RWPE2 (cell line): Measurements from ENCODE around the gene PIP.
"Not testable (repeated sequence)": the region's sequence is repeated elsewhere in the genome, so short reads cannot be mapped to it uniquely, and the experiment has no call there.

Experiments
- ATAC-seq: fragments of 200-7000 bp; cut with Tn5 transposase; 3 replicates; pipeline ENCODE4 v1.9.1; 2021; ENCODE audit warnings: low read depth
- DNase-seq: peaks from one replicate; pipeline ENCODE4 v3.0.0-alpha.2; 2020; ENCODE audit warnings: low spot score
- H3K27ac ChIP-seq: fragments of 450-650 bp; 2 replicates; pipeline ENCODE4 v1.5.1; 2017; ENCODE audit warnings: mild to moderate bottlenecking; ENCODE audit not compliant: poor library complexity, severe bottlenecking
- H3K27me3 ChIP-seq: fragments of 250-450 bp; sonication (Bioruptor Pico); 2 replicates; pipeline ENCODE4 v1.5.1; 2021; ENCODE audit warnings: mild to moderate bottlenecking, moderate library complexity; ENCODE audit not compliant: insufficient read depth, poor library complexity, severe bottlenecking
- H3K36me3 ChIP-seq: fragments of 250-450 bp; sonication (Bioruptor Pico); 2 replicates; pipeline ENCODE4 v1.5.1; 2020; ENCODE audit warnings: low read depth, mild to moderate bottlenecking, moderate library complexity
- H3K4me1 ChIP-seq: fragments of 250-450 bp; sonication (Bioruptor Pico); 2 replicates; pipeline ENCODE4 v1.5.1; 2021; ENCODE audit warnings: mild to moderate bottlenecking, moderate library complexity; ENCODE audit not compliant: insufficient read depth, poor library complexity, severe bottlenecking
- H3K4me3 ChIP-seq: fragments of 250-450 bp; sonication (Bioruptor Pico); 2 replicates; pipeline ENCODE4 v1.5.1; 2021; ENCODE audit warnings: mild to moderate bottlenecking, moderate library complexity; ENCODE audit not compliant: severe bottlenecking
- H3K9me3 ChIP-seq: fragments of 250-450 bp; sonication (Bioruptor Pico); 2 replicates; pipeline ENCODE4 v1.5.1; 2021; ENCODE audit warnings: mild to moderate bottlenecking, moderate library complexity; ENCODE audit not compliant: severe bottlenecking
- TF ChIP-seq, protein P1 (sequence below): fragments of 450-650 bp; IDR thresholded peaks from one replicate; pipeline ENCODE4 v1.5.1; 2017; ENCODE audit warnings: mild to moderate bottlenecking, moderate library complexity; ENCODE audit not compliant: poor library complexity, severe bottlenecking

PIP gene, protein sequence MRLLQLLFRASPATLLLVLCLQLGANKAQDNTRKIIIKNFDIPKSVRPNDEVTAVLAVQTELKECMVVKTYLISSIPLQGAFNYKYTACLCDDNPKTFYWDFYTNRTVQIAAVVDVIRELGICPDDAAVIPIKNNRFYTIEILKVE

DNA sequence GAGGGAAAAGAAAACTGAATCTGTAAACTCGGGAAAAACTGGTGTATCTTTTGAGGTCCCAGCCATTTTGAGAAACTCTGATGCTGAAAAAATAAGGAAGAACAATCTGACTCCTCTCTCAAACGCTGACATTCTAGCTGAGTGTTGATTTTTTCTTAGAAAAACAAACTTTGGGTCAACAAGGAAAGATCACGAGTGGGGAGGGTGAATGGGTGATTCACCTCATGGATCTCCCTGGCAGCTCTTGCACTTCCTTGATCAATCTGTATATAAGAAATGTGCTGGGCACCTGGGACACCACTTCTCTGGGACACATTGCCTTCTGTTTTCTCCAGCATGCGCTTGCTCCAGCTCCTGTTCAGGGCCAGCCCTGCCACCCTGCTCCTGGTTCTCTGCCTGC lies at the start of gene PIP:
TSS of gene PIP (plus strand) at position 297 of the 400 bp plus-strand sequence. CDS start at position 337, 40 bp downstream.
- DNase-seq (no peak), ATAC-seq (no peak)
- TF ChIP-seq, protein P1, sequence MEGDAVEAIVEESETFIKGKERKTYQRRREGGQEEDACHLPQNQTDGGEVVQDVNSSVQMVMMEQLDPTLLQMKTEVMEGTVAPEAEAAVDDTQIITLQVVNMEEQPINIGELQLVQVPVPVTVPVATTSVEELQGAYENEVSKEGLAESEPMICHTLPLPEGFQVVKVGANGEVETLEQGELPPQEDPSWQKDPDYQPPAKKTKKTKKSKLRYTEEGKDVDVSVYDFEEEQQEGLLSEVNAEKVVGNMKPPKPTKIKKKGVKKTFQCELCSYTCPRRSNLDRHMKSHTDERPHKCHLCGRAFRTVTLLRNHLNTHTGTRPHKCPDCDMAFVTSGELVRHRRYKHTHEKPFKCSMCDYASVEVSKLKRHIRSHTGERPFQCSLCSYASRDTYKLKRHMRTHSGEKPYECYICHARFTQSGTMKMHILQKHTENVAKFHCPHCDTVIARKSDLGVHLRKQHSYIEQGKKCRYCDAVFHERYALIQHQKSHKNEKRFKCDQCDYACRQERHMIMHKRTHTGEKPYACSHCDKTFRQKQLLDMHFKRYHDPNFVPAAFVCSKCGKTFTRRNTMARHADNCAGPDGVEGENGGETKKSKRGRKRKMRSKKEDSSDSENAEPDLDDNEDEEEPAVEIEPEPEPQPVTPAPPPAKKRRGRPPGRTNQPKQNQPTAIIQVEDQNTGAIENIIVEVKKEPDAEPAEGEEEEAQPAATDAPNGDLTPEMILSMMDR, result no peak
- Histone ChIP-seq H3K27me3 (no peaks in the 10 kb centered on the region), H3K9me3 (no peaks in the 10 kb centered on the region), H3K36me3 (no peaks in the 10 kb centered on the region), H3K4me3 (no peak within 1 kb of the TSS), H3K27ac (no peak within 1 kb of the TSS), H3K4me1 (no peaks in the 10 kb centered on the region)

DNA sequence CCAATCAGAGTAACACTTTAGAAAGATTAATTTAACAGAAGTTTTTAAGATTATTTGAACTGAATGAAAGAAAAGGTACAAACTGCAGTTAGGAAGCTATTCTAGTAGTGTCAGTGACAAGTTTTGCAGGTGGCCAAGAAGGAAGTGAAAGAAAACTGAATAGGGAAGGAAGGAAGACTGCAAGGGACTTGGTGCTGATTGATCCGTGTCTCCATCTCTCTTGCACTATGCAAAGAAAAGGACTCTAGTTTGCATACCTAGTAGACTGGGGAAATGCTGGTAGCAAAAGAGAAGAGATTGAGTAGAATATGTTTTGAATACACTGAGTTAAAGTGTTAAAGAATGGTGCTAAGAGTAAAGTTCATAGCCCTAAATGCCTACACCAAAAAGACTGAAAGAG lies 46.8 kb upstream of the PIP start:
- Histone ChIP-seq H3K27ac (no peak overlapping the region), H3K36me3 (no peaks in the 10 kb centered on the region), H3K4me1 (no peaks in the 10 kb centered on the region), H3K27me3 (no peaks in the 10 kb centered on the region), H3K9me3 (no peaks in the 10 kb centered on the region), H3K4me3 (no peak overlapping the region)
- ATAC-seq, result no peak
- TF ChIP-seq, protein P1, result no peak
- no peak for DNase-seq

DNA sequence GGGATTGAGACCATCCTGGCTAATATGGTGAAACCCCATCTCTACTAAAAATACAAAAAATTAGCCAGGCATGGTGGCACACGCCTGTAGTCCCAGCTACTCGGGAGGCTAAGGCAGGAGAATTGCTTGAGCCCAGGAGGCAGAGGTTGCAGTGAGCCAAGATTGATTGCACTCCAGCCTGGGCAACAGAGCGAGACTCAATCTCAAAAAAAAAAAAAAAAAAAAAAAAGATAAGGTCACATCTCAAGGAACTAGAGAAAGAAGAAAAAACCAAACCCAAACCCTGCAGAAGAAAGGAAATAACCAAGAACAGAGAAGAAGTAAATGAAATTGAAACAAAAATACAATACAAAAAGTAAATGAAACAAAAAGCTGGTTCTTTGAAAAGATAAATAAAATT lies 46.3 kb upstream of the PIP start:
- not testable (repeated sequence) for H3K4me1 ChIP-seq, H3K27me3 ChIP-seq, H3K36me3 ChIP-seq, ATAC-seq, H3K9me3 ChIP-seq, H3K27ac ChIP-seq, H3K4me3 ChIP-seq, DNase-seq

DNA sequence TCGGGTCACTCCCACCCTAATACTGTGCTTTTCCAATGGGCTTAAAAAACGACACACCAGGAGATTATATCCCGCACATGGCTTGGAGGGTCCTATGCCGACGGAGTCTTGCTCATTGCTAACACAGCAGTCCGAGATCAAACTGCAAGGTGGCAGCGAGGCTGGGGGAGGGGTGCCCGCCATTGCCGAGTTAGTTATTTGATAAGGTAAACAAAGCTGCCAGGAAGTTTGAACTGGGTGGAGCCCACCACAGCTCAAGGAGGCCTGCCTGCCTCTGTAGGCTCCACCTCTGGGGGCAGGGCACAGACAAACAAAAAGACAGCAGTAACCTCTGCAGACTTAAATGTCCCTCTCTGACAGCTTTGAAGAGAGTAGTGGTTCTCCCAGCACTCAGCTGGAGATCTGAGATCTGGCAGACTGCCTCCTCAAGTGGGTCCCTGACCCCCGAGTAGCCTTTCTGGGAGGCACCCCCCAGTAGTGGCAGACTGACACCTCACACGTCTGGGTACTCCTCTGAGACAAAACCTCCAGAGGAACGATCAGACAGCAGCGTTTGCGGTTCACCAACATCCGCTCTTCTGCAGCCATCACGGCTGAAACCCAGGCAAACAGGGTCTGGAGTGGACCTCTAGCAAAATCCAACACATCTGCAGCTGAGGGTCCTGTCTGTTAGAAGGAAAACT lies 43.2 kb upstream of the PIP start:
- DNase-seq, H3K9me3 ChIP-seq, H3K4me3 ChIP-seq, ATAC-seq, H3K27me3 ChIP-seq, H3K36me3 ChIP-seq, H3K27ac ChIP-seq, H3K4me1 ChIP-seq: not testable (repeated sequence)

DNA sequence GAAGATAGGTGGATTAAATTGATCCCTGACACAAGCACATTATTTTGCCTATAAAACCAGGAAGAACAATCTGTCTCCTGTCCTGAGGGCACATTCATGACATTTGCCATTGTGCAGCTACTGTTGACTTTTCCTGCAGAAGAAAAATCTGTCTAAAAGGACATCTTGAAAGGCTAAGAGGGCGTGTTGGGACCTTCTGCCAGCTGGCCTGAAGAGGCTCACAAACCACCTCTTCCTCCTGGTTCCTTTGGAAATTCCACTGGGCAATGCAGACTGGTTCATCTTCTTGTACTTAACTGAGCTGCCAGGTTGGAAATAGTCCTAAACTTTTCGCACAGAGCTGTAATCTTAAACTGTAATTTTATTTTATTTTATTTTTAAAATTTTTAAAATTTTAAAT lies 35.7 kb upstream of the PIP start:
- H3K4me3 ChIP-seq, result no peak overlapping the region
- H3K36me3 ChIP-seq, result no peaks in the 10 kb centered on the region
- DNase-seq (no peak), ATAC-seq (no peak)
- H3K4me1 ChIP-seq, result no peaks in the 10 kb centered on the region
- H3K27ac ChIP-seq, result no peak overlapping the region
- H3K27me3 ChIP-seq, result no peaks in the 10 kb centered on the region
- H3K9me3 ChIP-seq, result peaks cover 2% of the 10 kb centered on the region
- TF ChIP-seq, protein P1, result no peak

DNA sequence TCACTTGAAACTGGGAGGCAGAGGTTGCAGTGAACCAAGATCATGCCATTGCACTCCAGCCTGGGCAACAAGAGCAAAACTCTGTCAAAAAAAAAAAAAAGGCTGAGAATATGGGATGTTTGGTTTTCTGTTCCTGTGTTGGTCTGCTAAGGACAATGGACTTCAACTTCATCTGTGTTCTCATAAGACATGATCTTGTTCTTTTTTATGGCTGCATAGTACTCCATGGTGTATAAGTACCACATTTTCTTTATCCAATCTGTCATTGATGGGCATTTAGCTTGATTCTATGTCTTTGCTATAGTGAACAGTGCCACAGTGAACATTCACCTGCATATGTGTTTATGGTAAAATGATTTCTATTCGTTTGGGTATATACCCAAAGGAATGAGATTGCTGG lies 32.3 kb upstream of the PIP start:
- H3K27me3 ChIP-seq, H3K9me3 ChIP-seq, H3K4me1 ChIP-seq, ATAC-seq, H3K4me3 ChIP-seq, DNase-seq, H3K27ac ChIP-seq, H3K36me3 ChIP-seq: not testable (repeated sequence)
